PFSK-1 (cell line): Measurements from ENCODE around the gene WDR64.

ENCODE experiments used
- FOXP2 ChIP-seq: optimal IDR thresholded peaks from 2 replicates; pipeline ENCODE3; 2011; ENCODE audit warnings: borderline replicate concordance, control low read depth, inconsistent platforms; ENCODE audit not compliant: insufficient read depth; ENCODE audit errors: extremely low read length, extremely low read depth
- POLR2AphosphoS5 ChIP-seq: IDR thresholded peaks from 2 replicates; pipeline ENCODE4 v1.6.1; 2012; ENCODE audit warnings: low read depth, mild to moderate bottlenecking, control low read depth, low read length, moderate library complexity
- SIN3A ChIP-seq: IDR thresholded peaks from 2 replicates; pipeline ENCODE4 v1.6.1; 2012; ENCODE audit warnings: mild to moderate bottlenecking, low read length, moderate library complexity, borderline replicate concordance; ENCODE audit not compliant: insufficient read depth
- TAF1 ChIP-seq: IDR thresholded peaks from 2 replicates; pipeline ENCODE4 v1.6.1; 2012; ENCODE audit warnings: low read length, control low read depth, borderline replicate concordance; ENCODE audit not compliant: insufficient read depth
- TF ChIP-seq, protein P1 (sequence below), 2 experiments: IDR thresholded peaks; 2 replicates each; pipeline versions ENCODE4 v1.6.1 to v1.8.0; 2011 to 2012; ENCODE audit warnings: low read depth in 2 of 2, low read length in 2 of 2, control low read depth in 1 of 2, inconsistent platforms in 1 of 2, mild to moderate bottlenecking in 1 of 2, moderate library complexity in 1 of 2; ENCODE audit not compliant: insufficient read depth in 1 of 2

Gene WDR64

DNA sequence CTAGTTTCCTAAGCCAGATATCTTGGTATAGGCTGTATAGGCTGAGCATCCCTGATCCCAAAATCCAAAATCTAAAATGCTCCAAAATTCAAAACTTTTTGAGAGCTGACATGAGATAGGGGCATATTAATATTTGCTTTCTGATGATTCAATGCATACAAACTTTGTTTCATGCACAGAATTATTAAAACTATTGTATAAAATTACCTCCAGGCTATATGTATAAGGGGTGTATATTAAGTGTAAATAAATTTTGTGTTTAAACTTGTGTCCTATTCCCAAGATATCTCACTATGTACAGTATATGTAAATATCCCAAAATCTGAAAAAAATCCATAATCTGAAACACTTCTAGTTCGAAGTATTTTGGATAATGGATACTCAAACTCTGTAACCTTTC lies 2.6 kb downstream of the WDR64 start:
- no peak for TF ChIP-seq SIN3A

DNA sequence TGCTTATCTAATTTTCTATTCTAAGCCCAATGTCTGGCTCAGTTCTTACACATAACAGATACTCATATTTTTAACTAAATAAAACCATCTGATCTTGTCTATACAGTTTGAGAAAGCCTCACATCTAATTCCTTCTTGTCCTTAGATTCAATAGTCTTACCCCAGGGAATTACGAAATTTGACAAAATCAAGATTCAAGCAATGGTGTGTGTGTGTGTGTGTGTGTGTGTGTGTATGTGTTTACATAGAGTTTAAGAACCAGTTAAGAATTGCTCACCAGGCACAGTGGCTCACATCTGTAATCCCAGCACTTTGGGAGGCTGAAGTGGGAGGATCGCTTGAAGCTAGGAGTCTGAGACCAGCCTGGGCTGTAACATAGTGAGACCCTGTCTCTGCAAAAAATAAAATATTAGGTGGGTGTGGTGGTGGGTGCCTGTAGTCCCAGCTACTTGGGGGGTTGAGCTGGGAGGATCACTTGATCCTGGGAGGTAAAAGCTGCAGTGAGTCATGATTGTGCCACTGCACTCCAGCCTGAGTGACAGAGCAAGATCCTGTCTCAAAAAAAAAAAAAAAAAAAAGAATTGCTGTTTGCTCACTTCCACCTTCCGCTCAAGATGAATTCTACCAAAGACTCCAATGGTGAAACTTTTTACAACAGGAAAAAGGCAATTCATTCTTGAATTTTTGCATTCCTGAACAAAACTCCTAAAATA lies 6.2 kb downstream of the WDR64 start:
- TF ChIP-seq SIN3A = no peak
- TF ChIP-seq FOXP2 = no peak
- no peak for TF ChIP-seq TAF1
- TF ChIP-seq, protein P1, sequence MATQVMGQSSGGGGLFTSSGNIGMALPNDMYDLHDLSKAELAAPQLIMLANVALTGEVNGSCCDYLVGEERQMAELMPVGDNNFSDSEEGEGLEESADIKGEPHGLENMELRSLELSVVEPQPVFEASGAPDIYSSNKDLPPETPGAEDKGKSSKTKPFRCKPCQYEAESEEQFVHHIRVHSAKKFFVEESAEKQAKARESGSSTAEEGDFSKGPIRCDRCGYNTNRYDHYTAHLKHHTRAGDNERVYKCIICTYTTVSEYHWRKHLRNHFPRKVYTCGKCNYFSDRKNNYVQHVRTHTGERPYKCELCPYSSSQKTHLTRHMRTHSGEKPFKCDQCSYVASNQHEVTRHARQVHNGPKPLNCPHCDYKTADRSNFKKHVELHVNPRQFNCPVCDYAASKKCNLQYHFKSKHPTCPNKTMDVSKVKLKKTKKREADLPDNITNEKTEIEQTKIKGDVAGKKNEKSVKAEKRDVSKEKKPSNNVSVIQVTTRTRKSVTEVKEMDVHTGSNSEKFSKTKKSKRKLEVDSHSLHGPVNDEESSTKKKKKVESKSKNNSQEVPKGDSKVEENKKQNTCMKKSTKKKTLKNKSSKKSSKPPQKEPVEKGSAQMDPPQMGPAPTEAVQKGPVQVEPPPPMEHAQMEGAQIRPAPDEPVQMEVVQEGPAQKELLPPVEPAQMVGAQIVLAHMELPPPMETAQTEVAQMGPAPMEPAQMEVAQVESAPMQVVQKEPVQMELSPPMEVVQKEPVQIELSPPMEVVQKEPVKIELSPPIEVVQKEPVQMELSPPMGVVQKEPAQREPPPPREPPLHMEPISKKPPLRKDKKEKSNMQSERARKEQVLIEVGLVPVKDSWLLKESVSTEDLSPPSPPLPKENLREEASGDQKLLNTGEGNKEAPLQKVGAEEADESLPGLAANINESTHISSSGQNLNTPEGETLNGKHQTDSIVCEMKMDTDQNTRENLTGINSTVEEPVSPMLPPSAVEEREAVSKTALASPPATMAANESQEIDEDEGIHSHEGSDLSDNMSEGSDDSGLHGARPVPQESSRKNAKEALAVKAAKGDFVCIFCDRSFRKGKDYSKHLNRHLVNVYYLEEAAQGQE (IDR thresholded peaks at IDR 0.05; ENCODE audit: insufficient read depth in 1 of 2, low read depth in 2 of 2, low read length in 2 of 2) = no peak
- TF ChIP-seq POLR2AphosphoS5 = no peak

DNA sequence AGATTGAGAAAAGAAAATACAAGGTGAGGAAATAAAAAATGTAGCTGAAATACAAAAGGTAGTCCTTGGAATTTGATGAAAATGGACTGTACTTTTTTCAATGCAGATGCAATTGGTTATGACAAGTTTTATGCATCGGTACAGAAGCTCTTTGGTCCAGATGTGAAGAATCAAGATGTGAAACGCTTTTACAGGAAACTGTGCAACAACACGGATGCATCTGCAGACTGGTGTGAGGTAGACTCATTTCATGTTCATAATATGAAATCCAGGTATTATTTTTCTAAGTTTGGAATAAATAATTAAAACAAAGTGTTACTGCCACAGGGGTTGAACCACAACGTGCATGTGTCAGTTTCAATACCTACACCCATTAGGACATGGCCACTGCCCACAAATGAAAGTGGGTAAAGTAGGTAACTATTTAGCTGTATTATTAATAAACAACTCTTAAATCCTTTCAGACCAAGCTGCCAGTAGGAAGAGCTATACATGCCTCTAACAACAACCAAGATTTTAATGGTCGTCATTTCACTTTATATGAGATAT lies 8.4 kb downstream of the WDR64 start:
- TF ChIP-seq FOXP2 (no peak), TAF1 (no peak), SIN3A (no peak), POLR2AphosphoS5 (no peak)
- TF ChIP-seq, protein P1 (IDR thresholded peaks at IDR 0.05; ENCODE audit: insufficient read depth in 1 of 2, low read depth in 2 of 2, low read length in 2 of 2) = no peak

DNA sequence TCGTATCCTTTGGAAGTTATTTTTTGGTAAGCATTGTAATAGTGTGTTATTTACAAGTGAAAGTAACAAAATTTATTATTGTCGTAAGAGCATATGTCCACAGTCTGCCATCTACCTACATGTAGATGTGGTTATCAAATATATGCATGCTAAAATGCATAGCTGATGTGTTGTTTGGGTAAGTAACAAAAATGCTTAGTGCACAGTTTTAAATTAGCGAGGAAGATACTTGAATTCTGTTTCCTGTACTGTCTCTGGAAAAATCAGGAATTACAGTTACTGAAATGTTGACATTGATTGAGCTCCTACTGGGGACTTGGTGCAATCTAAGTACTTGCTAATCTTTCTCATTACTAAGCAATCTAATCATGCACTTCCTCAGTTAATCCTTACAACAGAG lies 14.3 kb downstream of the WDR64 start:
- TF ChIP-seq FOXP2 (no peak), POLR2AphosphoS5 (no peak), SIN3A (no peak), TAF1 (no peak)
- TF ChIP-seq, protein P1 (IDR thresholded peaks at IDR 0.05; ENCODE audit: insufficient read depth in 1 of 2, low read depth in 2 of 2, low read length in 2 of 2) = no peak

DNA sequence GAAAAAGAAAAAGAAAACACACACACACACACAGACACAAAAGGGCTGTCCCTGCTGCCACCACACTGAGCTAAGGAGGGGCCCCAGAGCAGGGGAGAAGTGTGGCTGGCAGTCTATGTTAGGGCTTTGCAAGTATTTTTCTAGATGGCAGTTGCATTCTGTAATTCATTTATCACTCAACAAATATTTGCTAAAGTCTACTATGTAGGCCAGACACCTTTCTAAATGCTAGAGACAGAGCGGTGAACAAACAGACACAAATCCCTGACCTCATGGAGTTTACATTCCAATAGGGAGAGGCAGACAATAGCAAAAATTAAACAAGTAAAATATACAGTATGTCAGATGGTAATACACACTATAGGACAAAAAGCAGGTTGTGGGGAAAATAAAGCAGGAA lies 20.2 kb downstream of the WDR64 start:
- TF ChIP-seq, protein P1 (IDR thresholded peaks at IDR 0.05; ENCODE audit: insufficient read depth in 1 of 2, low read depth in 2 of 2, low read length in 2 of 2) = no peak
- TF ChIP-seq FOXP2 = no peak
- no peak for TF ChIP-seq SIN3A
- no peak for TF ChIP-seq TAF1
- no peak for TF ChIP-seq POLR2AphosphoS5
